Memory B cell (primary cell): ENCODE results near the gene BCAS3.
"Not testable (repeated sequence)": the region's sequence is repeated elsewhere in the genome, so short reads cannot be mapped to it uniquely, and the experiment has no call there.

Experiments used
- ATAC-seq: fragments of 150-1000 bp; cut with Tn5 transposase; 2 replicates; pipeline ENCODE4 v1.10.0; 2021; ENCODE audit warnings: low read depth, mild to moderate bottlenecking, moderate library complexity
- DNase-seq, 2 donors: peaks; one replicate each; pipeline ENCODE4 v3.0.0; 2022; ENCODE audit warnings: low spot score in 2 of 2
- H3K27ac Mint-ChIP-seq: one replicate; pipeline ENCODE4 v1.8.0; 2022; ENCODE audit warnings: mild to moderate bottlenecking, moderate library complexity, mixed read lengths
- H3K27me3 Mint-ChIP-seq: one replicate; pipeline ENCODE4 v1.8.0; 2022; ENCODE audit warnings: mixed read lengths
- H3K36me3 Mint-ChIP-seq: one replicate; pipeline ENCODE4 v1.8.0; 2022; ENCODE audit warnings: mild to moderate bottlenecking, mixed read lengths
- H3K4me1 Mint-ChIP-seq: one replicate; pipeline ENCODE4 v1.8.0; 2022; ENCODE audit warnings: mixed read lengths
- H3K4me3 Mint-ChIP-seq: one replicate; pipeline ENCODE4 v1.8.0; 2022; ENCODE audit warnings: mild to moderate bottlenecking, moderate library complexity, mixed read lengths
- H3K9me3 Mint-ChIP-seq: one replicate; pipeline ENCODE4 v1.8.0; 2022; ENCODE audit warnings: mixed read lengths

Gene BCAS3

GRCh38 chr17:60989379-60989778, 311.7 kb downstream of the BCAS3 start:
- H3K4me1 Mint-ChIP-seq = no peaks in the 10 kb centered on the region
- peaks cover 24% of the 10 kb centered on the region for H3K36me3 Mint-ChIP-seq
- DNase-seq (no peak), ATAC-seq (no peak)
- no peak overlapping the region for H3K4me3 Mint-ChIP-seq
- peaks cover 6% of the 10 kb centered on the region for H3K9me3 Mint-ChIP-seq
- H3K27me3 Mint-ChIP-seq = no peaks in the 10 kb centered on the region
- H3K27ac Mint-ChIP-seq = no peak overlapping the region

- Mint-ChIP-seq H3K4me3 (no peak overlapping the region), H3K27me3 (no peaks in the 10 kb centered on the region), H3K9me3 (peaks cover 6% of the 10 kb centered on the region), H3K27ac (no peak overlapping the region), H3K36me3 (peaks cover 24% of the 10 kb centered on the region), H3K4me1 (no peaks in the 10 kb centered on the region)
- ATAC-seq (no peak), DNase-seq (no peak)
Observed at GRCh38 chr17:60989846-60990245, 312.2 kb downstream of the BCAS3 start.

- H3K27me3 Mint-ChIP-seq = no peaks in the 10 kb centered on the region
- peaks cover 14% of the 10 kb centered on the region for H3K36me3 Mint-ChIP-seq
- DNase-seq (no peak), ATAC-seq (no peak)
- no peak overlapping the region for H3K27ac Mint-ChIP-seq
- H3K4me3 Mint-ChIP-seq = no peak overlapping the region
- H3K4me1 Mint-ChIP-seq = no peaks in the 10 kb centered on the region
- H3K9me3 Mint-ChIP-seq = no peaks in the 10 kb centered on the region
Observed at GRCh38 chr17:60993497-60993896, 315.8 kb downstream of the BCAS3 start.

GRCh38 chr17:60995680-60996079, 318.0 kb downstream of the BCAS3 start:
- DNase-seq (no peak), ATAC-seq (no peak)
- Mint-ChIP-seq H3K27ac (no peak overlapping the region), H3K9me3 (no peaks in the 10 kb centered on the region), H3K27me3 (no peaks in the 10 kb centered on the region), H3K4me3 (no peak overlapping the region), H3K36me3 (peaks cover 10% of the 10 kb centered on the region), H3K4me1 (no peaks in the 10 kb centered on the region)

GRCh38 chr17:61000911-61001310, 323.3 kb downstream of the BCAS3 start:
- Mint-ChIP-seq H3K9me3 (peaks cover 2% of the 10 kb centered on the region), H3K36me3 (peaks cover 8% of the 10 kb centered on the region), H3K27me3 (no peaks in the 10 kb centered on the region), H3K4me3 (no peak overlapping the region), H3K27ac (no peak overlapping the region), H3K4me1 (no peaks in the 10 kb centered on the region)
- DNase-seq (no peak), ATAC-seq (no peak)

- Mint-ChIP-seq H3K27ac (no peak overlapping the region), H3K36me3 (peaks cover 8% of the 10 kb centered on the region), H3K4me3 (no peak overlapping the region), H3K27me3 (no peaks in the 10 kb centered on the region), H3K4me1 (no peaks in the 10 kb centered on the region), H3K9me3 (peaks cover 2% of the 10 kb centered on the region)
- no peak for DNase-seq
- no peak for ATAC-seq
Observed at GRCh38 chr17:61002316-61002736, 324.7 kb downstream of the BCAS3 start.

- H3K27me3 Mint-ChIP-seq = no peaks in the 10 kb centered on the region
- no peaks in the 10 kb centered on the region for H3K4me1 Mint-ChIP-seq
- DNase-seq = no peak
- no peak overlapping the region for H3K27ac Mint-ChIP-seq
- no peak overlapping the region for H3K4me3 Mint-ChIP-seq
- H3K9me3 Mint-ChIP-seq = peaks cover 2% of the 10 kb centered on the region
- ATAC-seq = no peak
- peaks cover 7% of the 10 kb centered on the region for H3K36me3 Mint-ChIP-seq
Observed at GRCh38 chr17:61005358-61005757, 327.7 kb downstream of the BCAS3 start.

- H3K27ac Mint-ChIP-seq, H3K4me3 Mint-ChIP-seq, ATAC-seq, DNase-seq, H3K9me3 Mint-ChIP-seq, H3K4me1 Mint-ChIP-seq, H3K27me3 Mint-ChIP-seq, H3K36me3 Mint-ChIP-seq: not testable (repeated sequence)
Observed at GRCh38 chr17:61005958-61006357, 328.3 kb downstream of the BCAS3 start.

DNA sequence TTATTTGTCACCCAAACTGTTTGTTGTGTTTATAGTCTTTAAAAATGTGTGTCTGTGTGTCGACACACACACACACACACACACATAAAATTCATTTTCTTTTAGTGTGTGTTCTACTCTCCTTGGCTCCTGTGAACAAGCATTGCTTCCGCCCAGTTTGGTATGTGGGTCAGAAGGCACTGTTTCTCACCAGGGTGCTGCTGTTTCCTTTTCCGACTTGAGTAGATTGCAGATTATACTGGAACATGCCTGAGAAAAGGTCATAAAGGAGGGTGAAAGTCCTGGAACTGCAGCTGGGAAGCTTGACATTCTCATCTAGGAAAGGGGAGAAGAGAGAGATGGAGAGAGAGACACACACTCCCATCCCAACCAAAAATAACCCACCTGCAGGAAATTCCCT, 330.3 kb downstream of the BCAS3 start:
- H3K27ac Mint-ChIP-seq = no peak overlapping the region
- H3K36me3 Mint-ChIP-seq = peaks cover 9% of the 10 kb centered on the region
- no peak overlapping the region for H3K4me3 Mint-ChIP-seq
- DNase-seq = no peak
- peaks cover 2% of the 10 kb centered on the region for H3K9me3 Mint-ChIP-seq
- no peaks in the 10 kb centered on the region for H3K27me3 Mint-ChIP-seq
- no peaks in the 10 kb centered on the region for H3K4me1 Mint-ChIP-seq
- no peak for ATAC-seq

- DNase-seq = no peak
- H3K36me3 Mint-ChIP-seq = peaks cover 6% of the 10 kb centered on the region
- no peaks in the 10 kb centered on the region for H3K4me1 Mint-ChIP-seq
- H3K4me3 Mint-ChIP-seq = no peak overlapping the region
- no peaks in the 10 kb centered on the region for H3K27me3 Mint-ChIP-seq
- H3K27ac Mint-ChIP-seq = no peak overlapping the region
- H3K9me3 Mint-ChIP-seq = peaks cover 2% of the 10 kb centered on the region
- no peak for ATAC-seq
Observed at GRCh38 chr17:61009663-61010062, 332.0 kb downstream of the BCAS3 start.

- Mint-ChIP-seq H3K27ac (no peak overlapping the region), H3K9me3 (no peaks in the 10 kb centered on the region), H3K36me3 (peaks cover 7% of the 10 kb centered on the region), H3K27me3 (no peaks in the 10 kb centered on the region), H3K4me1 (no peaks in the 10 kb centered on the region), H3K4me3 (no peak overlapping the region)
- DNase-seq (no peak), ATAC-seq (no peak)
Observed at GRCh38 chr17:61010661-61011170, 333.1 kb downstream of the BCAS3 start.

- no peaks in the 10 kb centered on the region for H3K27me3 Mint-ChIP-seq
- no peaks in the 10 kb centered on the region for H3K9me3 Mint-ChIP-seq
- H3K36me3 Mint-ChIP-seq = peaks cover 11% of the 10 kb centered on the region
- H3K4me3 Mint-ChIP-seq = no peak overlapping the region
- H3K27ac Mint-ChIP-seq = no peak overlapping the region
- H3K4me1 Mint-ChIP-seq = no peaks in the 10 kb centered on the region
- DNase-seq (no peak), ATAC-seq (no peak)
Observed at GRCh38 chr17:61011251-61011650, 333.6 kb downstream of the BCAS3 start.

DNA sequence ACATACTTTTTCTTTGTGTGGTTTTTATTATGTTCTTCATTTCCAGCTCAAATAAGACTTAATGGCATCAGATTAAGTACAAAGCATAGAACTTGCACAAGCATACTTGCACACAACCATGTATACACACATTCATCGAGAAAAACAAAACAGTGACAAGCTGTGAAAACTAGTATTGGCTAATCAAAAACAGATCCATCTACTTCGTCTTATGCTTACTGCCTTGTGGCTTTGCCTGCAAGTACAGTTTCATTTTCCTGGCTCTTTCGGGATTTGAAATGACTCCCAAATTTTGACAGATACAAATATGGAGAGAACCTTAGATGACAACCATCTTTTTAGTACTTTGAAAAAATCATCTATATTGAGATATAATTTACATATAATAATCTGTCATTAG, 338.3 kb downstream of the BCAS3 start:
- DNase-seq = no peak
- Mint-ChIP-seq H3K4me3 (no peak overlapping the region), H3K4me1 (no peaks in the 10 kb centered on the region), H3K36me3 (peaks cover 17% of the 10 kb centered on the region), H3K27me3 (no peaks in the 10 kb centered on the region), H3K9me3 (no peaks in the 10 kb centered on the region), H3K27ac (no peak overlapping the region)
- no peak for ATAC-seq

GRCh38 chr17:61017317-61018006, 339.8 kb downstream of the BCAS3 start:
- Mint-ChIP-seq H3K9me3 (no peaks in the 10 kb centered on the region), H3K27ac (no peak overlapping the region)
- ATAC-seq = no peak

GRCh38 chr17:61018938-61019337, 341.3 kb downstream of the BCAS3 start:
- ATAC-seq (no peak), DNase-seq (no peak)
- Mint-ChIP-seq H3K27me3 (no peaks in the 10 kb centered on the region), H3K4me3 (no peak overlapping the region), H3K36me3 (peaks cover 15% of the 10 kb centered on the region), H3K9me3 (no peaks in the 10 kb centered on the region), H3K4me1 (no peaks in the 10 kb centered on the region), H3K27ac (no peak overlapping the region)

More at GRCh38 chr17:61017317-61018006, 339.8 kb downstream of the BCAS3 start:
- no peaks in the 10 kb centered on the region for H3K4me1 Mint-ChIP-seq
- no peaks in the 10 kb centered on the region for H3K27me3 Mint-ChIP-seq
- peaks cover 17% of the 10 kb centered on the region for H3K36me3 Mint-ChIP-seq
- no peak overlapping the region for H3K4me3 Mint-ChIP-seq
- DNase-seq = no peak
